Cardiac muscle cell (in vitro differentiated cells and primary cell): ENCODE data around the gene MAPK8IP3. TPM values are rescaled to one million over a fixed set of nuclear protein-coding genes. Genes with fewer than 3 reads are reported as not detected.

Source experiments
- DNase-seq, 2 donors: peaks; one replicate each; pipeline versions ENCODE4 v3.0.0 to v3.0.0-alpha.2; 2010 to 2017; ENCODE audit warnings: low read depth in 1 of 2, low spot score in 1 of 2
- H3K27ac ChIP-seq: fragments of 200-600 bp; sonication (generic); 2 replicates; pipeline ENCODE4 v1.5.1; 2016
- H3K27me3 ChIP-seq: fragments of 200-600 bp; sonication (generic); 2 replicates; pipeline ENCODE4 v1.6.0; 2016; ENCODE audit warnings: control low read depth
- H3K36me3 ChIP-seq: fragments of 200-600 bp; sonication (generic); 2 replicates; pipeline ENCODE4 v1.5.1; 2016; ENCODE audit warnings: control low read depth
- H3K4me1 ChIP-seq: fragments of 200-600 bp; sonication (generic); 2 replicates; pipeline ENCODE4 v1.8.1; 2017; ENCODE audit warnings: low read depth, mild to moderate bottlenecking, mixed run types
- H3K4me3 ChIP-seq: fragments of 200-600 bp; sonication (generic); 2 replicates; pipeline ENCODE4 v1.5.1; 2016; ENCODE audit warnings: mild to moderate bottlenecking
- H3K9me3 ChIP-seq: fragments of 200-600 bp; sonication (generic); 2 replicates; pipeline ENCODE4 v1.5.1; 2017; ENCODE audit warnings: low read depth, mild to moderate bottlenecking, control low read depth
- polyA plus RNA-seq: library from polyadenylated mRNA; unstranded; fragments of >200 nt; fragmentation: Nextera tagmentation; extraction: Ambion mirVana; gene quantifications from 2 replicates; pipeline ENCODE4 v1.2.1, GENCODE V29; 2016
- total RNA-seq: library from RNA; depleted of rRNA; stranded (reverse); fragments of >200 nt; gene quantifications from 2 replicates; pipeline ENCODE4 v1.2.3, GENCODE V29; 2016
- TF ChIP-seq, protein P1 (sequence below): IDR thresholded peaks from 2 replicates; pipeline ENCODE4 v1.5.1; 2012; ENCODE audit warnings: low read depth, mild to moderate bottlenecking, low read length

MAPK8IP3 gene
- total and polyA plus RNA-seq, 2 experiments from 2014 or later: 75.2 to 127 TPM

DNA sequence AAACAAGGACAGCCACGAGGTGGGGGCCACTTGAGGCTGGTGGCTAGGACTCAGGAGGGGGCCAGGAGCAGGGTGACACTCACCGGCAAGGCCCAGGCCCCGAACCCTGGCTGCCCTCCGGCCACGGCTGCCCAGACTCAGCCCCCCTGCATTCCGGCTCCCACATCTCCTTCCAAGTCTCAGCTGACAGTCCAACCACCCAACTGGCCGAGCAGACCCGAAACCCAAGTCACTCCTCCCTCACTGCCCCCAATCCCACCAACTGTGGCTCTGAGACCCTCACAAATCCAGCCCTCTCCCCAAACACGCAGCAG lies 111.2 kb downstream of the MAPK8IP3 start:
- TF ChIP-seq, protein P1, sequence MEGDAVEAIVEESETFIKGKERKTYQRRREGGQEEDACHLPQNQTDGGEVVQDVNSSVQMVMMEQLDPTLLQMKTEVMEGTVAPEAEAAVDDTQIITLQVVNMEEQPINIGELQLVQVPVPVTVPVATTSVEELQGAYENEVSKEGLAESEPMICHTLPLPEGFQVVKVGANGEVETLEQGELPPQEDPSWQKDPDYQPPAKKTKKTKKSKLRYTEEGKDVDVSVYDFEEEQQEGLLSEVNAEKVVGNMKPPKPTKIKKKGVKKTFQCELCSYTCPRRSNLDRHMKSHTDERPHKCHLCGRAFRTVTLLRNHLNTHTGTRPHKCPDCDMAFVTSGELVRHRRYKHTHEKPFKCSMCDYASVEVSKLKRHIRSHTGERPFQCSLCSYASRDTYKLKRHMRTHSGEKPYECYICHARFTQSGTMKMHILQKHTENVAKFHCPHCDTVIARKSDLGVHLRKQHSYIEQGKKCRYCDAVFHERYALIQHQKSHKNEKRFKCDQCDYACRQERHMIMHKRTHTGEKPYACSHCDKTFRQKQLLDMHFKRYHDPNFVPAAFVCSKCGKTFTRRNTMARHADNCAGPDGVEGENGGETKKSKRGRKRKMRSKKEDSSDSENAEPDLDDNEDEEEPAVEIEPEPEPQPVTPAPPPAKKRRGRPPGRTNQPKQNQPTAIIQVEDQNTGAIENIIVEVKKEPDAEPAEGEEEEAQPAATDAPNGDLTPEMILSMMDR: no peak
- Histone ChIP-seq H3K9me3 (no peaks in the 10 kb centered on the region), H3K36me3 (peaks cover 20% of the 10 kb centered on the region)

DNA sequence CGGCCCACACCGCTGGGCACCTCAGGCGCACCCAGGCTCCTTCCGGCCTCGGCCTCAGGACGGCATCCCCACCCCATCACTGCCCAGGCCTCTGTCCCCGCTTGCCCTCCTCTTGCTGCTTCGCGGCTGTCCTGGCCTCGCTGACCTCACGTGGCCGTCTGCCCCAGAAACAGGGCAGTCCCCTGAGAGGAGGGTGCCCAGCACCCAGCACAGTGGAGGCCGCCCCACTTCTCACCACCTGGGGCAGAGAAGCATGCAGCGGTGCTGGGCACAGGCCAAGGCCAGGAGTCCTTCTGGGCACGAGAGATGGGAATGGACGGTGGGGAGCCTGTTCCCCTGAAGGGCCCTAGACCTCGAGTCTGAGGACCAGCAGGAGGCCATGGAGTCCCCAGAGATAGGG lies 111.7 kb downstream of the MAPK8IP3 start:
- no peaks in the 10 kb centered on the region for H3K4me1 ChIP-seq
- TF ChIP-seq, protein P1: no peak
- no peak overlapping the region for H3K4me3 ChIP-seq
- peaks cover 22% of the 10 kb centered on the region for H3K36me3 ChIP-seq
- no peak overlapping the region for H3K27ac ChIP-seq
- DNase-seq: no peak
- H3K9me3 ChIP-seq: no peaks in the 10 kb centered on the region
- no peaks in the 10 kb centered on the region for H3K27me3 ChIP-seq

More for the DNA sequence above, 111.2 kb downstream of the MAPK8IP3 start:
- DNase-seq: no peak
- H3K4me3 ChIP-seq: no peak overlapping the region
- no peaks in the 10 kb centered on the region for H3K27me3 ChIP-seq
- H3K27ac ChIP-seq: no peak overlapping the region
- H3K4me1 ChIP-seq: no peaks in the 10 kb centered on the region

DNA sequence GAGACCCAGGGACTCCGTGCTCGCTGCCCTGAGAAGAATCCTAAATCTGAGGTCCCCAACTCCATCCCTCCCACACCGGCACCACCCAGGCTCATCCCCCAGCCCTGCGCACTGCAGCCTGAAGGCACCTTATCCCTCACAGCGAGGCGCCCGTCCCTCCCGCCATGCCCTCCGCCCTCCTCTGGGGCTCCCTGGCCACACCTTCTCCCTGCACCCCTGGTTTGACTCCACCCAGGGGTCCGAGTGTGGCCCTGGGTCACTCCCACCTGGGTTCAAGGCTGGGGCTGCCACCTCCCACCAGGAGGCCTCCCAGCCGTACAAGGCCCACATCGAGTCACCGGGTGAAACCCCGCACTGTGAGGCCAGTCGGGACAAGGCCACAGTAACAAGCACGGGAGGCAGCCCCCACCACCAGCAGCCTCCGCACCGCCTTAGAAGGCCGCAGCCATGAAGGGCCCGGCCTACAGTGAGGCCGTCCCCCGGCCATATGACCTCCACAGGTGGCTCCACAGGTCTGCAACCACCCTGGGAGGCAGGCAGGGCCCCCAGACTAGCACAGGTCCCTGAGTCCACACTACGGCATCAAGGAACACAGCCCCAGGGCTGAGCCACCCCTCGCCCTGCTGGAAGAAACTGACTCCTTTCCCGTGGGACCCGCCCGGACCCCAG lies 112.3 kb downstream of the MAPK8IP3 start:
- Histone ChIP-seq H3K9me3 (no peaks in the 10 kb centered on the region), H3K27me3 (no peaks in the 10 kb centered on the region), H3K4me1 (no peaks in the 10 kb centered on the region), H3K36me3 (peaks cover 22% of the 10 kb centered on the region), H3K4me3 (no peak overlapping the region), H3K27ac (no peak overlapping the region)
- TF ChIP-seq, protein P1: no peak
- DNase-seq: no peak

DNA sequence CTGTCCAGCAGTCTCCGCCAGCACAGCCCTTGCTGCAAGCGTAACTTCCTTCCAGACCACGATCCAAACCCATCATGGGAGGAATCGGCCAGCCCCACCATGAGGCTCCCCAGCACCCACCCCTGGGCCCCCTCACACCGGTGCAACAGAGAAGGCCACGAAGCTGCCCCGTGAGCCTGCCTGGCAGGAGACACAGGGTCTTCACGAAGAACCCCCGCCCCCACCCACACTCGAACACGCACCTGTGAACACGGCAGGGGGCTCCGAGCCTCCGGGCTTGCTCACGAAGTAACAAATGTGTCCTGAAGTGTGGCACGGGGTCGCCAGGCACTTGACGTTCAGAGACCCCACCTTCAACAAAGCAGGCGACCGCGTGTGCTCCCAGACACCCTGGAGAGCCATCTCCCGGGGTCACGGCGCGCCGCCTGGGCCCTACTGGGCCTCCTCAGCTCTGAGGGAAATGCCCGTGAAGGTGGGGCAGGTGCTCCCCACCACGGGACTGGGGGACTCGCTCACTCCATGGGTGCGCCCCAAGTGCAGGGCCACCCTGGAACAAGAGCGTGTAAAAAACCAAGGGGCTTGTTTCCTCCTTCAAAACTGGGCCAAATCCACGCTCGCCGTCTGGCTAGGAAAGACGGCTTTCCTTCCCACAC lies 113.0 kb downstream of the MAPK8IP3 start:
- H3K4me1 ChIP-seq: no peaks in the 10 kb centered on the region
- no peak overlapping the region for H3K4me3 ChIP-seq
- peaks cover 22% of the 10 kb centered on the region for H3K36me3 ChIP-seq
- DNase-seq: no peak
- H3K9me3 ChIP-seq: no peaks in the 10 kb centered on the region
- TF ChIP-seq, protein P1: no peak
- H3K27ac ChIP-seq: no peak overlapping the region
- no peaks in the 10 kb centered on the region for H3K27me3 ChIP-seq

DNA sequence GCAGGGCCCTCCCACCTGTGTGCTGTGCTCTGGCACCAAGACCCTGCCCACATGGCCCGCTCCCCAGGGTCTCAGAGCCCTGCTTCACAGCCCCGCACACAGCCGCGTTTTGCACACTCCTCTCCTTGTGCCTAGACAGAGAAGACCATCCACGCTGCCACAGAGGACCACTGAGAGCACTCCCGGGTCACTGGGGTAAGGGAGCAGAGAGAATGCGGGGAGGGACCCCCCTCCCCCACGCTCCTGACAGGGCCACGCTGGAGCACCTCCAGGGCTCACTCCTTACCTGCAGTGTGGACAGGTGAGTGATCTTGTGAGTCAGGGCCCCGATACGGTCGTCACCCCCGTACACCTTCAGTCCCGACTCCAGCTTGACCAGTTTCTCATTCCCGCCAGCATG lies 113.6 kb downstream of the MAPK8IP3 start:
- no peak for DNase-seq
- no peak overlapping the region for H3K27ac ChIP-seq
- H3K36me3 ChIP-seq: peaks cover 22% of the 10 kb centered on the region

More for the DNA sequence above, 113.6 kb downstream of the MAPK8IP3 start:
- Histone ChIP-seq H3K27me3 (no peaks in the 10 kb centered on the region), H3K4me3 (no peak overlapping the region), H3K9me3 (no peaks in the 10 kb centered on the region), H3K4me1 (no peaks in the 10 kb centered on the region)
- TF ChIP-seq, protein P1: no peak

Other genes starting within 250 kb of the MAPK8IP3 start
- 50.1 and 86.2 TPM in 2 replicates for gene CLCN7, start 231.2 kb upstream of the MAPK8IP3 start, total RNA-seq
- gene CLCN7, start 231.2 kb upstream of the MAPK8IP3 start, polyA plus RNA-seq: 47.0 and 57.6 TPM in 2 replicates
- 0.30 and 0.49 TPM in 2 replicates for gene PTX4, start 217.3 kb upstream of the MAPK8IP3 start, total RNA-seq
- gene PTX4, start 217.3 kb upstream of the MAPK8IP3 start, polyA plus RNA-seq: not detected in 2 replicates
- gene TELO2, start 212.8 kb upstream of the MAPK8IP3 start, total RNA-seq: 48.2 and 51.6 TPM in 2 replicates
- 50.7 and 58.7 TPM in 2 replicates for gene TELO2, start 212.8 kb upstream of the MAPK8IP3 start, polyA plus RNA-seq
- 0.39 and 0.83 TPM in 2 replicates for gene TMEM204, start 172.5 kb upstream of the MAPK8IP3 start, total RNA-seq
- gene TMEM204, start 172.5 kb upstream of the MAPK8IP3 start, polyA plus RNA-seq: 0.44 and 1.6 TPM in 2 replicates
- 40.4 and 48.9 TPM in 2 replicates for gene IFT140, start 94.1 kb upstream of the MAPK8IP3 start, total RNA-seq
- gene IFT140, start 94.1 kb upstream of the MAPK8IP3 start, polyA plus RNA-seq: 23.8 and 31.9 TPM in 2 replicates
- gene CRAMP1, start 93.8 kb upstream of the MAPK8IP3 start, total RNA-seq: 13.1 and 15.3 TPM in 2 replicates
- 7.7 and 10.3 TPM in 2 replicates for gene CRAMP1, start 93.8 kb upstream of the MAPK8IP3 start, polyA plus RNA-seq
- gene JPT2, start 27.9 kb upstream of the MAPK8IP3 start, total RNA-seq: 34.5 and 45.1 TPM in 2 replicates
- 10.0 and 10.6 TPM in 2 replicates for gene JPT2, start 27.9 kb upstream of the MAPK8IP3 start, polyA plus RNA-seq
- gene NME3, start 65.3 kb downstream of the MAPK8IP3 start, total RNA-seq: 72.2 and 106 TPM in 2 replicates
- 76.9 and 112 TPM in 2 replicates for gene NME3, start 65.3 kb downstream of the MAPK8IP3 start, polyA plus RNA-seq
- 19.3 and 42.7 TPM in 2 replicates for gene EME2, start 66.6 kb downstream of the MAPK8IP3 start, total RNA-seq
- 13.2 and 18.7 TPM in 2 replicates for gene EME2, start 66.6 kb downstream of the MAPK8IP3 start, polyA plus RNA-seq
- gene MRPS34, start 66.9 kb downstream of the MAPK8IP3 start, total RNA-seq: 188 and 195 TPM in 2 replicates
- 164 and 172 TPM in 2 replicates for gene MRPS34, start 66.9 kb downstream of the MAPK8IP3 start, polyA plus RNA-seq
- gene SPSB3, start 76.4 kb downstream of the MAPK8IP3 start, total RNA-seq: 90.5 and 101 TPM in 2 replicates
- gene SPSB3, start 76.4 kb downstream of the MAPK8IP3 start, polyA plus RNA-seq: 81.4 and 96.4 TPM in 2 replicates
- gene NUBP2, start 76.8 kb downstream of the MAPK8IP3 start, total RNA-seq: 151 and 166 TPM in 2 replicates
- 121 and 138 TPM in 2 replicates for gene NUBP2, start 76.8 kb downstream of the MAPK8IP3 start, polyA plus RNA-seq
- gene IGFALS, start 87.5 kb downstream of the MAPK8IP3 start, total RNA-seq: 1.2 and 2.1 TPM in 2 replicates
- gene IGFALS, start 87.5 kb downstream of the MAPK8IP3 start, polyA plus RNA-seq: 1.3 TPM in 1 of 2 replicates, not detected in the other
- 219 and 341 TPM in 2 replicates for gene HAGH, start 120.6 kb downstream of the MAPK8IP3 start, total RNA-seq
- 163 and 169 TPM in 2 replicates for gene HAGH, start 120.6 kb downstream of the MAPK8IP3 start, polyA plus RNA-seq
- gene FAHD1, start 121.0 kb downstream of the MAPK8IP3 start, total RNA-seq: 73.5 and 129 TPM in 2 replicates
- 48.0 and 55.3 TPM in 2 replicates for gene FAHD1, start 121.0 kb downstream of the MAPK8IP3 start, polyA plus RNA-seq
- 2.0 TPM in 1 of 2 replicates, not detected in the other for gene MEIOB, start 166.0 kb downstream of the MAPK8IP3 start, total RNA-seq
- 1.3 TPM in 1 of 2 replicates, not detected in the other for gene MEIOB, start 166.0 kb downstream of the MAPK8IP3 start, polyA plus RNA-seq
- gene HS3ST6, start 212.2 kb downstream of the MAPK8IP3 start, total RNA-seq: not detected in 2 replicates
- gene HS3ST6, start 212.2 kb downstream of the MAPK8IP3 start, polyA plus RNA-seq: not detected in 2 replicates
- 13.6 and 22.4 TPM in 2 replicates for gene MSRB1, start 237.0 kb downstream of the MAPK8IP3 start, total RNA-seq
- 27.8 and 35.1 TPM in 2 replicates for gene MSRB1, start 237.0 kb downstream of the MAPK8IP3 start, polyA plus RNA-seq
- gene RPL3L, start 248.5 kb downstream of the MAPK8IP3 start, total RNA-seq: not detected in 2 replicates
- 0.07 and 0.28 TPM in 2 replicates for gene RPL3L, start 248.5 kb downstream of the MAPK8IP3 start, polyA plus RNA-seq